GM19372 (cell line): ENCODE results near the gene CIROP.

Experiments used
- ATAC-seq: cut with Tn5 transposase; IDR thresholded peaks from one replicate; pipeline ENCODE4 v1.9.1; 2021; ENCODE audit warnings: mild to moderate bottlenecking, low read depth, moderate library complexity; ENCODE audit not compliant: unreplicated experiment

The CIROP gene

DNA sequence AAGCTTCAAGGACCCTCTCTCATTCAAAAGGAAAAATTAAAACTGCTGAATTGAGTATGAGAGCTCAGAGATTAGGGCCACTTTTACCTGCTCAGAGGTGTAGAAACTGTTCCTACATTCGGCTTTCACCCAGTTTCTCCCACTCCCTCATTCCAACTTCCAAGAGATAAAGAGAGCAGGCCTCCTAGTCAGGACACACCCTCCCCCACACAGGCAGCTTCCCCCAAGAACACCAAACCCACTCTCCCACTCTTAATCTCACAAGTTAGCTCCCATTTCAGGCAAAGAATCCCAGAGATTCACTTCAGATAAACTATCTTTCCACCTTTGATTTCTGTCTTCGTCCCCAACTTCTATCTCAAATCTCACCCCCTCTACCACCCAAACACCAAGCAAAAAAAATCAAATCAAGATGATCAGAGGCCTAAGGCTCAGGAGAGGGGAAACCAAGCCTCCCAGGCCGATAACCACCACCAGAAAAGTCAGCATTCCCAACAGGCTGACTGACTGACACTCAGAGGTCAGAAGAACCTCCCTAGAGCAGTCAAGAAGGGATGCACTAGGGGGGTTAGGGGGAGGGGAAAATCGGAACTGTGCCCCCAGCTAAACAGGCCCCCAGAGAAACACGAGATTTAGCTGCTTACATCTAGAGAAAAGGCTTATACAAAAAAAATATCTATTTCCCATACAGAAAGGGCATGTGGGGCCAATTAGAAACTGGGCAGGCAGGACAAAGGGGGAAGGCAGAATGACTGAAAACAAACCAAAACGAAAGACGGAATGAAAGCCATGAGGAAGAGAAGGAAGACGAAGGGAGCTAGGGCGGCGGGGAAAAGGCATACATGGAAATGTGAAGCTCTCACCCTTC is 34.3 kb downstream of the CIROP start:
- ATAC-seq = no peak

DNA sequence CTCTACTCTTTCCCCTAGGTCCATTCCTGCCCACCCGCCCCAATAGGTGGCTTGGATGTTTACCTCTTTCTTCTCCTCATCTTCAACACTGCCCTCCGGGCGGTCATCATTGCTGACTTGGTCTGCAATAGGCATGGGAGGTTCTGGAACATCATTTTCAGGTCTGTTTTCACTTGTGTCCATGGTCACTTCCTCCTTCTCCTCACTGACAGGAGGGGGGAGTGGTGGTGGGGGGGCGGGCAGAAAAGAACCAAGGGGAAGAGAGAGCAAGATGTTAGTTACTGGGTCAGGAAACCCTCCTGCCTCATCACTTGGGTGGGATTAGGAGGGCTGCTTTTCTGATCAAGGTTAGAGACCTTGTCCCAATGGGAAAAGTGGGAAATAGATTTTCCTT is 35.4 kb downstream of the CIROP start:
- ATAC-seq = no peak

DNA sequence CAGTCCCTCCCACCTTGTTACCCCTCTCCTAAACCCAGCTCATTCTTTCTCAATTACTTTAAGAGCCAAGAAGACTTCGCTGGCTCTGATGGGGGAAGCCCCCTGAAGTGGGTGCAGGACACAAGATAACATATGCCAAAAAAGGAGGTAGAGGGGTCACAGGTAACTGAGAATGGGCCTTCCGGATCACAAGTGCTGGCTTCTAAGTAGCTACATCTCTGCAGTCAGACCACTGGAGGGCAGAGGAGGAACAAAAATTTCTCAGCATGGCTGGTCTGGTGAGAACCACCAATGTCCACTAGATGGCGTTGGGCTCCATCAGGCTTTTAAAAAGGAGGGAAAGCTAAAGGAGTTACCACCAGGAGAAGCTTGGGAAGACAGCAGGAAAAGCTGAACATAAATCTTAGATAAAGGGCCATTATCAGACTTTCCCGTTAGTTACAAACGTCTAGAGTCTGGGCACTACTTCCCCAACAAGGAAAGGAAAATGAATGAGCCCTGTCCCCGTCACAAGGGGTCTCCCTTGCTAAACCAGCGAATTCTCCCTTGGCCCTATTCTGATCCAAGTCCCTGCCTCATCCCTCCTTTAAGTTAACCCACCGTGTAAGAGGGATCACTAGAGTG is 35.9 kb downstream of the CIROP start:
- ATAC-seq = peak; percentile 55

DNA sequence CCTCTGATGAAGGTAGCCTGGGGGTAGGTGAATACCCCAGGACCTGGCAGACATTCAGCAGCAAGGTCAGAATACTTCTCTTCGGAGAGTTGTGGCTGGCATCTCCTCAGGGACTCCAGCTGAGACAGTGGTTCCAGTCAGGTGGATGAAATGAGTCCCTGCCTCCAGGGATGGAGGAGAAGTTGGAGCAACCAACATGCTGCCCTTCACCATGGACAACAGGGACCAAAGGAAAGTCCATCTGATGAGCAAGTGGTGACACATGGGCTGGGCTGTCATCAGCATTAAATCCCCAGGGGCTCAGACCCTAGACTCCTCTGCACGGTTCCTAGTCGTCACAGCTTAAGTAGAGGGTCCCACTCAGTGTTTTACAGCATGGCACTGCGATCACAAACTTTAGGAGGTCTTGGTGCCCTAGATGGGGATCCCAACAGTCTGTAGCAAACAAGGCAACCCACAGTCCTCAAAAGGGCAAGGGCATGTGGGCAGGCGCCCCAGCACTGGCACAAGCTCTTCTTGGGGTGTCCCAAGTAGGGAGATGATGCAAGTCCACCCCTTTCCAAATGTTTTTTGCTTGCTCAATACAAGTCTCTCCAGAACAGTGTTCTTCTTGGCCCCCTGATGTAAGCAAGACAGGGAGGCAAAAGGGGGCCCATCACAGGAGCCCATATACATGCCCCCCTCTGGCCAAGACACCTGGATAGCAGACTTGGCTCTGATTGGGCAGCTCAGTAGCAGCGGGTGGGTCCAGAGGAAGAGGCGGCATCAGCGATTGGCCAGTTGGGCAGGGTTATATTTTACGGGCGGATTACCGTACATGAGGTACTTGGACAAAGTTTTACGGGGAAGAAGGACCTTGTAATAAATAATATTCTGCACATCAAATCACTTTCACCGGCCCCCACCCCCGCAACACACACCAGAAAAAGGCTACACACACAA is 36.7 kb downstream of the CIROP start:
- ATAC-seq = no peak

DNA sequence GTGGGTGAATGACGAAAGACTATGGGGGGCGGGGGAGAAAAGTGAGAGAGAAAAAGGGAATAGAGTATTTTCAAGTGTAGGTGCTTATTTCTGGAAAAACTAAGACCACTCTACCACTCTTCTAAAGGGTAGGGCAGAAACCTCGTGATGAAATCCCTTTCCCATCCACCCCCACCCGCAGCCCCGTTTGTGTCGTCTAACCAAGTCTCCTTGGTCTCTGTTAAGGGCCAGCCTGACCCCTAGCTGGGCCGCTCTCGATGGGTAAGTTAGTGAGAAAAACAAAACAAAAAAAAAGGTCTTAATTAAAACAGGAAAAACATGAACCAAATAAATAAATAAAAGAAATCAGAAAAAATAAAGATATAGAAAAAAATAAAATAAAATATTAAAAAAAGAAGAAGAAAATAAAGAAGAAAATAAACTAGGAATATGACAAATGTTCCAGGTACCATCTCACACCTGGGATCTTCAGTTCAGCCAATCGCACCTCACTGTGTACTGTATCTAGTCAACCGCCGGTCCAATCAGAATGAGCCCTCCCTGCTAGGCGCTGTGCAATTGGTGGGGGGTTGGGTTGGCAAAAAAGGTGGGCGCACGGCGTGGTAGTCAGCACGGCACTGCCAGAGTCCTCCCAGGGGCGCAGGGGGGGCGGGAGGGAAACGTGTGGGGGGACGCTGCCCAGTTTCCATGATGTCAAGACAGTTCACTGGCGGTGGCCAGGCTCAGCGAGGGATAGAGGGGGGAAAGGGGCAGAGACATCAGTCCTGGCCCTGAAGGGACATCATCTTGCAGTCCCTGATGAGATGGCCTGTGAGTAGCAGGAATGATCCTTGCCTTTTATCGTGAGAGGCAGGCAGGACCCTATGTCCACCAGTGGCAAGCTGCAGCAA is 37.7 kb downstream of the CIROP start:
- ATAC-seq = no peak

DNA sequence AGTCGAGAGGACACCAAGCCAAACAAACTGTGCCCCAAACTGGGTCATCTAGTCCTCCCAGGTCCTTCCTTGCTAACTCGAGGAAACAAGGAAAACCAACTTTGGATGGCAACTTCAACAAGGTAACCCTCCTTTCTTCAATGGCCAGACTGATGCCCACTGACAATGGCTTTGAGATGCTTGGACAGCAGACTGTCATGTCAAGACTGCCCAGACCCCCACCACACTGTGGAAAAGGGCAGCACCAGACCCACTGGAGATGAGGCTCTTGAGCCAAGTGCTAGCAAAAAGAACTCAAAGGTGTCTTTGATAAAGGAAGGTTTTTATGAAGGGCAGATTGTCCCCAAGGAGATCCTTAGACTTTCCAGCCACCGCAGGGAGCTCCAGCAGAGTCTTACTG is 38.4 kb downstream of the CIROP start:
- ATAC-seq = no peak

DNA sequence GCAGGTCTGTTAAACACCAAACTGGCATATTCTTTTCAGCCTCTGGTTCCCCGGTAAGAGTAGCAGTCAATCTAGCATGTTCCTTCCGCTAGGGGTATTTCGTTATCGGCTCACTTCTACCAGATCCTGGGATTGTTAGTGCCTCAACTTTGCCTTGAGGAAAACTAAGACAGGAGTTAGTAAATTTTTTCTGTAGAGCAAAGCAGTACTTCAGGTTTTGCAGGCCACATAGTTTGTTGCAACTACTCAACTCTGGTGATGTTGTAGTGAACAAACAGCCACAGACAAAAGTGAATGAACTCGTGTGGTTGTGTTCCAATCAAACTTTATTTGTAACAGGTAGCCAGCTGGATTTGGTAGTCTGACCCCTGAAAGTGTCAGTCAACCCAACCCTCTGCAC is 41.2 kb downstream of the CIROP start:
- ATAC-seq = no peak

DNA sequence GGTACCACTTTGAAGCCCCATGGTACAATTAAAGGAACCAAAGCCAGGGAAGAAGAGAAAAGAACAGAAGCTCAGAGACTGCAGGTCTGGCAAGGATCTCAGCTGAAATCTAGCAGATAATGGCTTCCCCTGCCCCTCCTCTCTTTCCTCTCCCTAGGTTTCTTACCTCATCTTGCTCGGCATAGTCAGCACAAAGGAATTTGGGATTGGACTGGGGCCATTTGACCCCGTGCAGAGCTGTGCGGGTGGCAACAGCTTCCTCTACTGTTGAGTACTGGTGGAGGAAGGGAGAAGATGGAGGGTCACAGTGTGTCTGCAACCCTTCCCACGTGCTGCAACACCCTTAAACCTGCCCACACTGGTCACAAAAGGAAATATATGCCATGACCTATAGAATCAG is 42.8 kb downstream of the CIROP start:
- ATAC-seq = no peak

DNA sequence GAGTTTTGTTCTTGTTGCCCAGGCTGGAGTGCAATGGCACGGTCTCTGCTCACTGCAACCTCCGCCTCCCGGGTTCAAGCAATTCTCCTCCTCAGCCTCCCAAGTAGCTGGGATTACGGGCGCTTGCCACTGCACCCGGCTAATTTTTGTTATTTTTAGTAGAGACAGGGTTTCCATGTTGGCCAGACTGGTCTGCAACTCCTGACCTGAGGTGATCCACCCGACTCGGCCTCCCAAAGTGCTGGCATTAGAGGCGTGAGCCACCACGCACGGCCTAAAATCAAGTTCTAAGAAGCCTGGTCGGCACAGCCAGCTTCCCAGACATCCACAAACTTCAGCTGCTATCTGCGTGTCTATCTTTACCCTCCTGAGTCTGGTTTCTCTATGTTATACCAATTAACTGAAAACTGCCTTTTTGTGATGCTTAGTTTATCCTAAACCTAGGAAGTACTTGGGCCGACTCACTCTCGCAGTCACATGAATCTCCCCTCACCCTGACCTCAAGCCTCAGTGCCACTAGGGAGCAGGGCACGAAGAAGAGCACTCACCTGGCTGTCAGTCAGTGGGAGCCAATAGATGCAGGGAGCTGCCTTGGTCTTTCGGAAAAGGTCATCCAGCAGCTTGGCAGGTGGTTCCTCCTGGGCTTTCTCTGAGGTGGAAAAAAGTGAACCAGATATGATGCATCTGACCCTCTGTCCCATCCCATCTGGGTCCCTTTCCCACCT is 44.1 kb downstream of the CIROP start:
- no peak for ATAC-seq

DNA sequence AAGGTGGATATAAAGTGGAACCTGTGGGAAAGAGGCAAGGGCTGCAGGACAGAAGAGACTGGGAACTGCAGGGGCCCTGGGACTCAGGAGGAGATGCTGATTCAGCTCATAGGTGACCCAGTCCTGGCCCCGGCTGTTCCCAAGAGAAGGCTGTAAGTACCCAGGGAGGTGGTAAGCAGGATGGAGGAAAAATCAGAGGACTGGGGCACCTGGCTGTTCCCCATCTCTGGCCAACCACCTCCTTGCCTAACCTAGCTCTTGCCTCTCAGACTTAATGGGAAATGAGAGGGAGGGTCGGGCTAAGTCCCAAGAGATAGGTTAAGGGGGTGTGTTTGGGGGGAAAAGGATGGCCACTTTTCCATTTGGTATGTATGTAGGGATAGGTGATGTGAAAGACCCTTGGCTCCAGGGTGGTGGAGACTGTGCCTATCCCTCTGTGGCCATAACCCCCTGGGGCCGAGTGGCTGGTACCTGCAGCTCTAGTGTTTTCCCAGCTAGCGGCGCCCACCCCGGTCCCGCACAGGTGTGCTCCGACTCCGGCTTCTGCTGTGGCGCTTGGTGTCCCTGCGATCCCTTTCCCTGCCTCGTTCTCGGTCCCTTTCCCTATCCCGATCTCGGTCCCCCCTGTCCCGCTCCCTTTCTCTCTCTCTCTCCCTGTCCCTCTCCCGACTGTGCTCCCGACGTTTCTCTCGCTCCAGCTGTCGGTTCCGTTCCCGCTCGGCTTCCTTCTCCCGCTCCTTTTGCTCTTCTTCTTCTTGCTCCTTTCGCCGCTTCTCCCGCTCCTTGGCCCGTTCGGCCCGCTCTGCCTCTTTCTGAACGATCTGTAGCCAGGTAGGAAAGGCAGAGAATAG is 45.9 kb downstream of the CIROP start:
- ATAC-seq = no peak

DNA sequence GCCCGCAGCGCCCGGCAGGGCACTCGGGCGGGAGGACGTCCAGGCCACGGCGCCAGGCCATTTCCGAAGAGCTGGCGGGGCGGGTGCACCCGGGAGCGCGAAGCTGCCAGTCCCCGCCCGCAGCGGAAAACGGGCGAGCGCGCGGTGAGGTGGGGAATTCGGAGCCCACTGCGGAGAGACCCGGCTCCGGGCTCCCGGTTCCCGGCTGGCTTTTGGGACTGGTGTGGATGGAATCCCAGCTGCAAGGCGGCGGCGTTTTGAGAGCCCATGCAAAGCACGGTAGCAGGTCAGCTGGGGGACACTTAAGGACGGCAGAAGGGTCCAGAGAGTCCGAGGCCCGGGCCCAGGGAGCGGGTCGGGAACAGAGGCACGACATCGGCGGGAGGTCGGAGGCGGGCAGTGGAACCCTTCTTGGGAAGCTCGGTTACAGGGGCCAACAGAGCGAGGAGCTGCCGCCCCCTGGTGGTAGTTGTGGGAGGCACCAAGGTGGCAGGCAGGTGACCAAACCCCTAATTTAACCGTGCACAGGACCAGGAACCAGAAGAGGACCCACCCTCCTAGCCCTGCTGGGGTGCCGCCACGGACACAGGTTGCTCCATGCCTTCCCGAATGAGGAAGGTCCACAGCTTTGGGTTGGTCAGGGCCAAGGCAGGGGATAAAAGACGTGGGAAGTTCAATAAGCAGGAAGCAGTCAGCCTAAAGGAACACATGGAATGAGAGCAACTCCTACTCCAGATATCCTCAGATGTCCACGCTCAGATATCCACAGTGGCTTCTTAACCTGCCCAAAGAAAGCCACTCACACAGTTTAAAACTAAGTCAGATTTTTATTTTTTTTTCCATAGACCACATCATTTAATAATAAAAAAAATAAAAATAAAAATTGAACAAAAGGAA is 46.8 kb downstream of the CIROP start:
- peak; percentile 53 for ATAC-seq

DNA sequence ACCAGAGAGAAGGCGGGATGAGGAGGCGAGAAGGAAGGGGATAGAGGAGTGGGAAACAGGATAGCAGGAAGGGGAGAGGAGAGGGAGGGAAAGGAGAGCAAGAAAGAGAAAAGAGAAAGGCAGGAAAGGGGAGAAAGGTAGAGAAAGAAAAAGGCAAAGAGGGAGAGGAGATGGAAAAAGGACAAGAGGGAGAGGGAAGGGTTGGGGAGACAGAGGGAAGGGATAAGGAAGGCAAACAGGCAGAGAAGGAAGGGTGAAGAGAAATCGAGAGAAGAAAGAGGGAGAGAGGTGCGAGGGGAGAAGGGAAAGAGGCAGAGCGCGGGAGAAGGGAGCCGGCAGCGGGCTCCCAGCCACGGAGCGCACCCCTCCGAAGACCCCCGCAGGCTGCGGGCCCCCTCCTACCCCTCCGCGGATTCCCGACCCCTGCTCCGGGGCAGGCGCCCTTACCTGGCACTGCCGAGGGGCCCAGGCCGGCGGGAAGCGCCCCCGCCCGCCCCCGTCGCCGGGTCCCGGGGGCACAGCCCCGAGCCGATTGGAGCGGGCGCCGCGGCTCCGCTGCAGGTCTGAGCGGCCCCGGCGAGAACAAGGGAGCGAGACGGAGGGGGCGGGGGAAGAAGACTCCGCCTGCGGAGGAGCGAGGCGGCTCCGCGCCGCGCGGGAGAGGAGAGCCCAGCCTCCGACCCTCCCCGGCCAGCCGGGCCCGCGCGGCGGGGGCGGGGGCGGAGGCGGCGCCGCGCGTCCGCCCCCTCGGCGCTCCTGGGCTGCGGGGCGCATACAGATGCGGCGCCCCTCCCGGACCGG is 47.6 kb downstream of the CIROP start, which contains the start of gene CDH24:
CDH24 (minus strand) TSS at position 565 of the 801 bp plus-strand sequence. CDS start 1,787 bp downstream, outside the sequence.
- peak; percentile 50 for ATAC-seq

DNA sequence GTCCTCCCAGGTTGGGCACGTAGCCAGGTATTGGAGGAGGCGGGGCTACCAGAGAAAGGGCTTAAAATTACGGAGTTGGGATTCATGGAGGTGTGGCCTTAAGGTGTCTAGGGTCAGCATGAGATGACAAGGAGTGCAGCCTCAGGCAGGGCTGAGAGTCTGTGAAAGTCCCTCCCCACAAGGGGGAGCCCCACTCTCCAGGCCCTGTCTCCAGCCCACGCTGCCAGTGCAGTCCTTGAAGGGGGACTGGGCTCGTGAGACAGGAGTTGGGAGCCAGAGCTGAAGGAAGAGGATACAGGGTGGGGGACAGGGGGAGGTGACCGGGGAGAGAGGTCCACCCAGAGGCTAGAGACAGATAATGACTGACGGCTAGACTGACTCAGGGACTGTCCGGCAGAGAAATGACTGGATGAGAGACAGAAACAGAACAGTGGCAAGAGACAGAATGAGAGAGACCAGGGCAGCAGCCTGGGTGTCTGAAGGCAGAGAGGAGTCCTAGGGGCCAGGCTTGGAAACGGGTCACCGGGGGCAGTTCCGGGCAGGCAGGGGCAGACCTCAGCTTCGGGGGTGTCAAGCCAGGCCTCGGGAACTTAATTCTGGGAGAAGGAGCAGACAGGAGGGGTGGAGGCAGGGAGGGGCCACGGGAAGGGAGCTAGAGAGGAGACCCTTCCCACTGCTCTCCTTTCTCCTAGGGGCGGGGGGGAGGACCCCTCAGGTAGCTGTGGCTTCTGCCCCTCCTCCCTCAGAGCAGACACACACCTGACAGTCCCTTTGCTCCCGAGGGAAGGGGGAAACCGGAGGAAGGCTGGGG is 48.4 kb downstream of the CIROP start:
- ATAC-seq = peak; percentile 52

DNA sequence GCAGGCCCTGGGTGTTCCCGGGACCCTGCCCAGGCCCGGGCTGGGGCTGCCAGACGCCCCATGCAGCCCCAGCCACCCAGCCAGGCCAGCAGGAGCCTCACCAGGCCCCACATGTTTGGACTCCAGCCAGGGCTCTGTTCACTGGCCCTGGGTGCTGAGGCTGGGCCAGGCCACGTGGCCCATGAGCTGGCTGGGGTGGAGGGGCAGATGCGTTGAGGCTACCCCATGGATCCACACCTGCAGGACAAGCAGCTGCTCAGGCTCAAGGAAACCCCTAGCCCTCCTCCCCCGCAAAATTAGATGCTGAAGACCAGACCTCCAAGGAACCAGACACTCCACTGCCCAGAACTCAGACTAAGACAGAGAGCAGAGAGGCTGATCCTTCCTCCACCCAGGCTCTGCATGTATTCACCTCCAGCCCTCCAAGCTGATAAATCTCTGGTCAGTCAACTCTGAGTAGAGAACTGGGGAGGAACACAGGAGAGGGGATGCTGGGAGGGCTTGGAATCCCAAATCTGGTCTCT is 49.1 kb downstream of the CIROP start:
- no peak for ATAC-seq

DNA sequence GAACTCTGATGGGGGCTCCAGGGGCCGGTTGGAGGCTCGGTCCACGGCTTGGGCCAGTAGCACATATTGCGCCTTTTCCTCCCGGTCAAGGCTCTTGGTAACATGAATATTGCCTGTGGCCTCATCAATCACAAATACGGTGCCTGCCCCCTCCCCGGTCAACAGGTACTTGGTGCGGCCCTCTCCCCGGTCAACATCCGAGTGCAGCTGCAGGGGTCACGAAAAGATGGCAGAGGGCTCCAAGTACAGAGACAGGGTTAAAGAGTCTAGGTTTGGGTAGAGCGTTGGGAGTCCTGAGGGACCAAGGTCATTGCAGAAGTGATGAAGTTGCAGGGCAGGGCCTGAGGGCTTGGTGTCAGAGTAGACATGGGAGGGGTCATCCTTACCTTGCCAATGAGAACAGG is 49.6 kb downstream of the CIROP start:
- no peak for ATAC-seq
